Measurements from ENCODE around the gene GNRHR.

The GNRHR gene

DNA sequence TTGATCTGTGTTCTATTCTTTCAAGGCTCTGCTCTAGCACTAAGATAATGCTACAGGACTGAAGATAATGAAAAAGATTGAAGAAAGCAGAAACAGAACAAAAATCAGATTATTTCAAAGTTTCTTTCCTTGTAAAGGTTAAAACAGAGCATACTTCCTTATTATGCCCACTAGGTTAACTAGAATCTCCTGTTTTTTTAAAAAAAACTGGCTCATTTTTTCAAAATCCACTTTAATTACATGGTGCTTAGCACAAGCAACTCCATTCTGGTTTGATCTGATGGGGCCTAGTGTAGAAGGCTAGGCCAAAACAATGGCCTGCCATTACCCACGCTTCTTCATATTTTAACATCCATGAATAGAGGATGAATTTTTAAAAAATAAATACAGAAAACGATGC lies 52.0 kb downstream of the GNRHR start:
- no peak for DNase-seq (ENCODE audit: extremely low spot score)
- ChIA-PET CTCF (interaction anchor here (0.6 kb wide), 1 partner anchor 18 kb away, joined by 3 read pairs; no protein-coding TSS in a partner anchor), POLR2A (interaction anchor here (1.1 to 2.4 kb wide), 2 partner anchors 10 to 13 kb away, joined by 5 to 12 read pairs; no protein-coding TSS in a partner anchor)
- TF ChIP-seq BHLHE40 (IDR thresholded peaks at IDR 0.05; ENCODE audit: borderline replicate concordance) = no peak
- no peak for TF ChIP-seq ELF4 (IDR thresholded peaks at IDR 0.05)
- no peak for TF ChIP-seq HDGF (IDR thresholded peaks at IDR 0.05; ENCODE audit: borderline replicate concordance)
- TF ChIP-seq PKNOX1 (IDR thresholded peaks at IDR 0.05) = no peak
- TF ChIP-seq FOXK2 (IDR thresholded peaks at IDR 0.05) = no peak
- no peak for TF ChIP-seq CTBP1 (IDR thresholded peaks at IDR 0.05; ENCODE audit: borderline replicate concordance)
- no peak for TF ChIP-seq LEF1 (IDR thresholded peaks at IDR 0.05; ENCODE audit: borderline replicate concordance)
- no peak for TF ChIP-seq FOXM1 (IDR thresholded peaks at IDR 0.05; ENCODE audit: borderline replicate concordance)

- no peak for DNase-seq (ENCODE audit: extremely low spot score)
- TF ChIP-seq HDGF (IDR thresholded peaks at IDR 0.05; ENCODE audit: borderline replicate concordance) (no peak), L3MBTL2 (conservative IDR thresholded peaks at IDR 0.05) (0 out of 2 replicates have a peak, but pooled peaks have one; percentile 14)
- POLR2A ChIA-PET = interaction anchor here (0.6 to 2.4 kb wide), 5 partner anchors 8 to 156 kb away, joined by 3 to 12 read pairs (median 3); no protein-coding TSS in a partner anchor
- CTCF ChIA-PET = interaction anchor here (0.6 kb wide), 1 partner anchor 17 kb away, joined by 3 read pairs; no protein-coding TSS in a partner anchor
Observed at GRCh38 chr4:67701517-67701850, 52.7 kb downstream of the GNRHR start.

DNA sequence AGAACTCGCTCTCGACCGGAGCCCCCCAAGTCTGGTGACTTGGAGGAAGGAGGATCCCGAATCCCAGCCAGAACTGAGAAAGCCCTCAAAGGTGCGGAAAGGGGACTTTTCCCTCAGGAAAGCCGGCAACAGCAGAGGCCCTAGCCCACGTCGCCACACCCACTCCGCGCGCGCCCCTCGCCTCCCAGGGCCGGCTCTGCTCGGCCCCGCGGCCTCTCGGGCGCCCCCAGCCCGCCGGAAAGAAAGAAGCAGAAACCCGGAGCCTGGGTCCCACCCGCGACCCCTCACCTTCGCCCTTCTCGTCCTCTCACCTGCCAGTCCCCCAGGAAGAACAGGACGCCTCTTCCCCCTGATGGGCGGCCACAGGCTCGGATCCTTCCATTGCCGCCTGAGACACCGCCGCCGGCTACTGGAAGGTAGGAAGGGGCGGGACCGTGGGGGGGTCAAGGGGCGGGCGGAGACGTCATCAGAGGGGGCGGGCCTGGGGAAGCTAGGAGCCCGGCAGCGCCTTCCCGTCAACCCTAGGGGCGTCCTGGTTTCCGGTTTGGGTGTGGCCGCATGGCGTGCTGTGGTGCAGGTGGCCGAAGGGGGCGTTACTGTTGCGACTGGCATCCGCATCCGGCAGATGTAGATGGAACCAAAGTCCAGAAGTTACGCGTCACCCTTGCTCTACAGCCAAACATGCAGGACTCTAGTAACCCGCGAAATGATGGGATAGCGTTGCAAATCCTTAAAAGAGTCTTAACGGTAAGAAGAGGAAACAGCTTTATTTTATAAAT lies 53.3 kb downstream of the GNRHR start, which contains the start of gene UBA6:
Gene UBA6 (minus strand): TSS at position 418 of the 779 bp plus-strand sequence. CDS start 36 bp downstream, at position 382.
- TF ChIP-seq SP1 (IDR thresholded peaks at IDR 0.05) (no peak), L3MBTL2 (conservative IDR thresholded peaks at IDR 0.05) (peak; percentile 36; the same call in 1 of the 2 replicates), FOXM1 (IDR thresholded peaks at IDR 0.05; ENCODE audit: borderline replicate concordance) (no peak), TARDBP (IDR thresholded peaks at IDR 0.05) (no peak), PKNOX1 (IDR thresholded peaks at IDR 0.05) (no peak)
- peak; percentile 95 for DNase-seq (ENCODE audit: extremely low spot score)
- ChIA-PET POLR2A (interaction anchor here (0.6 to 2.4 kb wide), 5 partner anchors 9 to 155 kb away, joined by 3 to 12 read pairs (median 3); no protein-coding TSS in a partner anchor), CTCF (interaction anchor here (0.6 to 0.7 kb wide), 2 partner anchors 204 to 741 kb away, joined by 3 read pairs; no protein-coding TSS in a partner anchor)

- CTCF ChIA-PET = interaction anchor here (0.6 to 0.7 kb wide), 2 partner anchors 205 to 742 kb away, joined by 3 read pairs; no protein-coding TSS in a partner anchor
- POLR2A ChIA-PET = interaction anchor here (1.4 to 2.4 kb wide), 3 partner anchors 9 to 155 kb away, joined by 3 to 12 read pairs (median 5); partner anchors contain the start of gene CENPC
- TF ChIP-seq BHLHE40 (IDR thresholded peaks at IDR 0.05; ENCODE audit: borderline replicate concordance) = no peak
- TF ChIP-seq TARDBP (IDR thresholded peaks at IDR 0.05) = no peak
- no peak for TF ChIP-seq FOXM1 (IDR thresholded peaks at IDR 0.05; ENCODE audit: borderline replicate concordance)
- DNase-seq (ENCODE audit: extremely low spot score) = no peak
Observed at GRCh38 chr4:67700116-67700737, 54.0 kb downstream of the GNRHR start.

DNA sequence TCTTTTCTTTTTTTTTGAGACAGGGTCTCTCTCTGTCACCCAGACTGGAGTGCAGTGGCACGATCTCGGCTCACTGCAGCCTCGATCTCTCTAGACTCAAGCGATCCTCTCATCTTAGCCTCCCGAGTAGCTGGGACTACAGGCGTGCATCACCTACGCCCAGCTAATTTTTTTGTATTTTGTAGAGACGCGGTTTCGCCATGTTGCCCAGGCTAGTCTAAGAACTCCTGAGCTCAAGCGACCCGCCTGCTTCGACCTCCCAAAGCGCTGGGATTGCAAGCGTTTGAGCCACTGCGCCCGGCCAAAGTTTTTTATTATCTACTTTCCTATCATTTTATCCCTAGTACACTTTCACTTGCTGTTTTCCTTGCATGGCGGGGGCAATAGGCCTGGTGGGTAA lies 54.6 kb downstream of the GNRHR start:
- no peak for DNase-seq (ENCODE audit: extremely low spot score)
- CTCF ChIA-PET = no interaction called here
- TF ChIP-seq BHLHE40 (IDR thresholded peaks at IDR 0.05; ENCODE audit: borderline replicate concordance) (no peak), ZNF384 (IDR thresholded peaks at IDR 0.05) (no peak), CTBP1 (IDR thresholded peaks at IDR 0.05; ENCODE audit: borderline replicate concordance) (no peak), FOXK2 (IDR thresholded peaks at IDR 0.05) (no peak), SP1 (IDR thresholded peaks at IDR 0.05) (no peak), SUZ12 (IDR thresholded peaks at IDR 0.05) (no peak), PKNOX1 (IDR thresholded peaks at IDR 0.05) (no peak), FOXA1 (IDR thresholded peaks at IDR 0.05) (no peak), TARDBP (IDR thresholded peaks at IDR 0.05) (no peak), ARNT (IDR thresholded peaks at IDR 0.05) (no peak), ELF4 (IDR thresholded peaks at IDR 0.05) (no peak), HDGF (IDR thresholded peaks at IDR 0.05; ENCODE audit: borderline replicate concordance) (no peak)
- POLR2A ChIA-PET = interaction anchor here (1.6 kb wide), 1 partner anchor 154 kb away, joined by 5 read pairs; the partner anchor contains the start of gene CENPC

DNA sequence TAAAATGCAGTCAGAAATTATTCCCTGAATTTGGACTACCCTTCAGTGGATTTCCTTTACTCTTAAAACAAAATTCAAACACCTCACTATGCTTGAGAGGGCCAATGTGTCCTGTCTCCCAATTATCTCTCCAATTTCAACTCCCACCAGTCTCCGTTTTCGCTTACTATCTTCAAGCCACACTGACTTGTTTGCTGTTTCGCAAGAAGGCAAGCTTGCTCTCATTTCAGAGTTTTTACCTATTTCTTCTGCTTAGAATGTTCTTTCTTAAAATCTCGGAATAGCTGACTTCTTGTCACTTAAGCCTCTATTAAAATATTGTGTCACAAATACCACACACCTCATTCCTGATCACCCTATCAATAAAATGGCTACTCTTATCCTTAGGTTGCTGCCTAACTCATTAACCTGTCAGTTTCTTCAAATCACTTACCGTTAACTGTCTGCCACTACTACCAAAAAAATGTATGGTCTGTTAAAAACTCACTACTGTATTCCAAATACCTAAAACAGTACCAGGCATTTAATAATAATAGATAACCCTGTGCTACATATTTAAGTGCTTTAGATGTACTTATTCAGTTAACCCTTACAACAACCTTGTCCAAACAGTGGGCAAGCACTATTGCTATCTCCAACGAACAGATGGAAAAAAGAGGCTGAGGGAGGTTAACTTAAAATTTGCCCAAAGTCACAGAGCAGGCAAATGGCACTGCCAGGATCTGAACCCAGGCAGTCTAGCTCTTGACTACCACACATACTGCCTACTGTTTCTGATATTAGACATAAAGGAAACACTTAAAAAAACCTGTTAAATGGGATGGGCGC lies 56.1 kb downstream of the GNRHR start:
- ChIA-PET POLR2A (no interaction called here), CTCF (no interaction called here)
- DNase-seq (ENCODE audit: extremely low spot score) = no peak
- TF ChIP-seq TARDBP (IDR thresholded peaks at IDR 0.05) (no peak), PKNOX1 (IDR thresholded peaks at IDR 0.05) (0 out of 2 replicates have a peak, but pooled peaks have one; percentile 28), SUZ12 (IDR thresholded peaks at IDR 0.05) (no peak)
